Activated CD4-positive, CD25-positive, alpha-beta regulatory T cell (primary cell): ENCODE measurements around the gene LAP3.
A peak's percentile ranks its signal among the peaks of the same experiment; 100 is the strongest.
"Not testable (repeated sequence)": the region's sequence is repeated elsewhere in the genome, so short reads cannot be mapped to it uniquely, and the experiment has no call there.

ENCODE experiments used
- DNase-seq, 4 experiments: peaks; one replicate each; lab custom pipeline; 2025; lab: John Stamatoyannopoulos, UW

LAP3 gene

DNA sequence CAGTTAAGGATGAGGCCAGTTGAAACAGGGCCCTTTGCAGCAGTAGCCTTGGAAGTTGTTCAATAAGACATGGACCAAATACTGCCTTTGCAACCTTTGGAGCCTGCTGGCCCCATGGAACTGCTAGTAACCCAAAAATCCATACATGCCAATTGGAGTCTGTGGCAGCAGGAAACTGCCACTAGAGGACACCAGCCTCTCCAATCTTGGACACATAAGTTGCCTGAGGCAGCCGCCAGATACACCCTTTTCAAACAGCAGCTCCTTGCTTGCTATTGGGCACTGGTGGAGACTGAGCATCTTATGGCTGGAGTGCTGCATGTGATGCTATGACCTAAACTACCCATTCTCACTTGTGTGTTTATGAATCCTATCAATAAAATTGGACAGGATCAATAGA, 14.8 kb upstream of the LAP3 start:
- no peak for DNase-seq

DNA sequence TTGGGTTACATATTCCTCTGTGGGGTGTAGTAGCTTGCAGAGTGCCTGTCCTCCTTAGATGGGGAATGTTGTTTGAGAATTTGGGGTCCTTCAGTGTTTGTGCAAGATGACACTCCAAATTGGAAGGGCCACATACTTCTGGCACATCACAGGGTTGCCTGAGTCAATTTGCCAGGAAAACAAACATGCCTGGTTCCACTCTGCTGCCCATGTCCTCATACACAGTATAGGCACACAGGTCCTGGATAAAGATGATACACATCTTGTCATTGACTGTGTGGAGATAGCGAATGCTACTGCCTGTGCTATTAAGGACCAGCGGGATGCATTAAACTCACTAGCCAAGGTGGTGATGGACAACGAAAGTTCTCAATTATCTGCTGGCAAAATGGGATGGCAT, 11.2 kb upstream of the LAP3 start:
- no peak for DNase-seq

DNA sequence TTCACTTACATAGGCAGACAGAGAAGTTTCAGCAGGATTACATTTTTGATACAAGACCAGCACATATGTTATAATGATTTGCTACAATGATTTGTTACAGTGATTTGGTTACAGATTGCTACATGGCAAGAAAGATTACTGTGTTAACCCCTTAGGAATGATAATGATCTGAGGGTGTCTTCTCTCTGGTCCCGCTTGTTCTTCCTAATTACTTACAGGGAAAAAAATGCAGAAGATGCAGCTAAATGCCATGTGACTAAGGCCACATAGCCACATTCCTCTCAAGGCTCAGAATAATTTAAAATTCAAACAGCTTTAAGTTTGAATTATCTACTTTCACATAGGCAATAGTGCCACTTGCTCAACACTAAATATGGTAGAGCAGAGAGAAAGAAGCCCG, 9.7 kb upstream of the LAP3 start:
- no peak for DNase-seq

DNA sequence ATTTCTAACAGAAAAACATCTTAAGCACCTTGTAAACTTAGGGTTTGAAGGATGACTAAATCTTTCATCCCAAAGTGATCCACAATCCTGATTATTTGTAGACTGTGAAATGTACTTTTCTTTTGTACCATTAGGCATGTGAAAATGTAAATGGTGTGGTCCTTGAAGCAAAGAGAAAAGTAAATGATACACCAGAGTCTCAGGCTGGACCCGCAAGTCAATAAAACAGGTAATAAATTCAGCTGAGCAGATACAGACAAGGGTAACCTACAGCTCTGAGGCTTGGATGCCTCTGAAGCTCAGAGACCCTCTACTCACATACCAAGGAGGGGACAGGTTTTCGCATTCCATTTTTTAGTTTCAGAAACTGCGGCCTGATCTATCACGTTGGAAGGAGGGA, 2.8 kb upstream of the LAP3 start:
- DNase-seq, result no peak

DNA sequence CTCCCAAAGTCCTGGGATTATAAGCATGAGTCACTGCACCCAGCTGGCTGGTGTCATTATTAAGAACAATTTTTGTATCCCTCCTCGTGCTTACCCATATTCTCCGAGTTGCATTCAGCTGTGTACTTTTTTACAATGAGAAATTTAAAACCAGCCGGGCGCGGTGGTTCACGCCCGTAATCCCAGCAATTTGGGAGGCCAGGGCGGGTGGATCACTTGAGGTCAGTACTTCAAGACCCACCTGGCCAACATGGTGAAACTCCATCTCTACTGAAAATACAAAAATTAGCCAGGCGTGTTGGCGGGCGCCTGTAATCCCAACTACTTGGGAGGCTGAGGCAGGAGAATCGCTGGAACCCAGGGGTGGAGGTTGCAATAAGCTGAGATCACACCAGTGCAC, 1.8 kb upstream of the LAP3 start:
- not testable (repeated sequence) for DNase-seq

DNA sequence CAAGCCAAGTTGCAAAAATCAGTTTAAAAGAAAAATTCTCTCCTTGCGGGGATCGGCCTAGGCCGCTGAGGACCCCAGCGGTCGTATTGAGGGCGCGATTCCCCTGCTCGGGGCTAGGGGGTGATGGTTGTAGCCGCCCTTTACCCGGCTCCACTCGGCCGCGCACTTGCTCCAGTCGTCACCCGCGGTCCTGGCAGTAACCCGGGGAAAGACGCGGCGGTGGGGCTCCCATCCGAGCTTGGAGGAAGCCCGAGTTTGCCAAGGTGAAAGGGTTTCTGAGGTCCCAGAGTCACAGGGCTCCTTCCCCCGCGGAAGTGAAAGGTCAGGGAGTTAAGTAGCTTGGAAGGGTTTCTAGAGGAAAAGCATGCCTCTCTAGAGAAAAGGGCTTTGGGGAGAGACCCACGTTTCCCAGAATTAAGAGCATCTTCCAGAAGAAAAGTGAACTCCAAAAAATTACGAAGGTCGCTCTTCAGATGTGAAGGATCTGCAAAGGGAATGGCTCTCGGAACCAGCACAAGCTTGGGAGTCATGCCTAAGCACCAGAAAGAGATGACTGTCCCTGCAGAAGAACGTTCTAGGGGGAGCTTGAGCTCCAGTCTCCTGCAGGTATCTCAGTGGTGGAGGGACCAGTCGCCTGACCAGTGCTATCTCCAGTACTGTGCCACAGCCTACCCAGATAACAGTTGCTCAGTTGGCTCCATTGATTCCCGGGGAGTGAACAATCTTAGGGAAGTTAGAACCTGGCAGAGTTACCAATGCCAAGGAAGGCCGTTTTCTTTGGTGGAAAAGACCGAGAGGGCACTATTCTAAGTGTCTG, 875 bp downstream of the LAP3 start:
- DNase-seq, result peak; percentile 15 to 36 (median 26)

DNA sequence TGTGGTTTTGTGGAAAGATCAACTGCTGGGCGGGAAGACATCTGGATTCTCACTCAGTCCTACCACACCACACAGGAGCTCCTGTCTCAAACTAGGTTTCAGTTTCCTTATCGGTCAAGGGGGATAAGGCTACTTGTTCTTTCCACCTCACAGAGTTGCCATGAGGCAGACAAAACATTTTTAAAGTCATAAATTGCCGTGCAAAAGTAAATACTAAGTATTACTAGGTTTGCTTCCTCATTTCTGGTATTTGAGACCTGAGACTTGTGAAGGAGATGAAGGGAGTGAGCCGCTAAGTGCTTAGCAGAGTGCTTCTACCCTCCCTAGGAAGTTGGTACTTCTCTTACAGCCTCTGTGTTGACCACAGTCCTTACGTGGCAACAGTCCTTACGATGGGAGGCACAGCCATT, 1.5 kb downstream of the LAP3 start:
- DNase-seq, result no peak

DNA sequence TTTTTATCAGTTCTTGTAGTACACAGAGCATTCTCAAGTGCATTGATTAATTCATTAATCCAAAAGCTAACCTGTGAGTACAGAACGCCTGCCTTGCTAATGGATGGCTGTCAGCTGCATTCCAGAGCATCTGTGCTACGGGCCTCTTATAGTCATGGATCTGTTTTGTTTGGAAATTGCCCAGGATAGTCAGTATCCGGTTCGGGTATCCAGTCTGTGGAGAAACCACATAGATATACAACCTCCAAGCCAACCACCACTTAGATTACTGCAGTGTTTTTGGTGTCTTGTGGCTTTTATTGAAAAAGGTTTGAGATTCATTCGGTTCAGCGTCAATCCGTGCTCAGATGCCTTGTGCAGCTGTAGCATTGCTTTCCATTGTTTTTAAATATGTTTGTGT, 4.0 kb downstream of the LAP3 start:
- no peak for DNase-seq

DNA sequence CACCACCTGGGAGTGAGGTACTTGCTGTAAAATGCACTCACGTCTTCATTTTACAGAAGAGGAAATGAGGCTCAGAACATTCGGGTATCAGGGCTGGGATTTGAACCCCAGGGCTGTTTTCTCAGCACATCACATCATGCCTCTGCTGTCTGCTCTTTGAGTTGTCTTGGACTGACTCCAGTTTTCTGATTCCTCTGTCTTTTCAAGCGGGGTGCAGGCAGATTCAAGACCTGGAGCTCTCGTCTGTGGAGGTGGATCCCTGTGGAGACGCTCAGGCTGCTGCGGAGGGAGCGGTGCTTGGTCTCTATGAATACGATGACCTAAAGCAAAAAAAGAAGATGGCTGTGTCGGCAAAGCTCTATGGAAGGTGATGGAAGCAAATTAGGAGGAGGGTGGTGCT, 6.3 kb downstream of the LAP3 start:
- DNase-seq, result no peak

DNA sequence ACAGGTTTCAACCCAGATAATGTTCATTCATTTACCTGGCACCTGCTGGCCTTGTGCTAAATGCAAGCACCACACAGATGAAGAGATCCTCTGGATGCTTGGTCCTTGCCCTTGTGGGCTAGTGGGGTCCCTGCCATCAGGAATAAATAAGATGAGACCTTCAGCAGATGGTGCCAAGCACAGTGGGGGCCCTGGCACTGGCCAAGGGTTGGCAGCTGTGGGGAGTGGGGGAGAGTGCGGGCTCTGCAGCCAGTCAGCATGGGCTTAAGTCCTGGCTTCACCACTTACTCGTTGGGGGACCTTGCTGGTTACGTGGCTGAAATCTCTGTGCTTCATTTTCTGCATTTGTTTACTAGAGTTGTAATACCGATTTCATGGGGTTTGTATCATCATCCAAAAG, 6.9 kb downstream of the LAP3 start:
- no peak for DNase-seq

DNA sequence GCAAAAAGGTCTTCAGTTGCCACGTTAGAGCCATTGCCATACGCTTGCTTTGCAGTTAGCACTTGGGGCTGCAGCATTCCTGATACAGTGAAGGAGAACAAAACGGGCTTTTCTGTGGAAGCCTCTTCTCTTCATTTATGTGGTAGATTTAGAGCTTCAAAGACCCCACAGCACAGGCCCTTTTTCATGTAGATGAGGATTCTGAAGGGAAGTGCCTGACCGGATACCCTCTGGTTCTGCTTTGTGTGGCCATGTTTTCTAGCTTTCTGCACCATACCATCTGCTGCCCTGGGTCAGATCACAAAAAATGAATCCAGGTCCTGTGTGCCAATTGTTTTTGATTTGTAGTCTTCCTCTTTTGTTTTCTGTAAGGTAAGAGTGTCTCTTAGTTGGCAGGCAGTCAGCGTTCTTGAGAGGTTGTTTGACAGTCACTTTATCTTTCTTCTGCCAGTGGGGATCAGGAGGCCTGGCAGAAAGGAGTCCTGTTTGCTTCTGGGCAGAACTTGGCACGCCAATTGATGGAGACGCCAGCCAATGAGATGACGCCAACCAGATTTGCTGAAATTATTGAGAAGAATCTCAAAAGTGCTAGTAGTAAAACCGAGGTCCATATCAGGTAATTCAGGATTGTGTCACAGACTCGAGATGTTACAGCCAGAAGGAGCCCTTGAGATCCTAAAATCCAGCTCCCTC, 7.7 kb downstream of the LAP3 start:
- no peak for DNase-seq

DNA sequence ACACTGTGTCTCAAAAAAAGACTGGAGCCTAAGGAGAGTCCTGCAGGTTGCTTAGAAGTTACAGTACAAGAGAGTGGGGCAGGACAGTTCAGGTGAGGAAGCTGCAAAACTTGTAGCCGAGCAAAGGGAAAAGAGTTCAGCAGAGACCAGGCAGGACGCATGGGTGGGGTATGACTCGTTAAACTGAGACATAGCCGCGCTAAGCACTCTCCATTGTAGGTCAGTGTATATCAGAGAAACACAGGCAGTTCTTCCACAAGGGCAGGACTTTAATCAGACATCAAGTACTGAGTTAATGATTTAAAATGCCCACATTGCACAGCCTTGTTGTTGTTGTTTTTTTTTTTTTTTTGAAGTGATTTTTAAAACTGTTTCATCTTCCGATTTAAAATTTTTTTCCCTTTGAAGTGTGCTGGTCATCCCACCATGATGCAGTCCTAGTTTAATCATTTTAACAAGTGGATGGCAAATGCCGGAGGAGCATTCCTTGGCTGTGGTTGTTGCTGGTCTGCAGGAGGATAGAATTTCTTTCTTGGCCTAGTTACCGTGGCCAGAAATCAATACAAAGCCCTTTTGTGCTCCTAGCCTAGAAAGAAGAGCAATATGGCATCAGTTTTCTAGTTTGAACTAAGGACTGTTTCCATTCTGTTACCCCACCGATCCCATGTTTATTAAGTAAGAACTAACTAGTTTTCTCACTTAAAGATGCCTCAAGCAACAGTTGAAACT, 10.3 kb downstream of the LAP3 start:
- DNase-seq, result no peak

DNA sequence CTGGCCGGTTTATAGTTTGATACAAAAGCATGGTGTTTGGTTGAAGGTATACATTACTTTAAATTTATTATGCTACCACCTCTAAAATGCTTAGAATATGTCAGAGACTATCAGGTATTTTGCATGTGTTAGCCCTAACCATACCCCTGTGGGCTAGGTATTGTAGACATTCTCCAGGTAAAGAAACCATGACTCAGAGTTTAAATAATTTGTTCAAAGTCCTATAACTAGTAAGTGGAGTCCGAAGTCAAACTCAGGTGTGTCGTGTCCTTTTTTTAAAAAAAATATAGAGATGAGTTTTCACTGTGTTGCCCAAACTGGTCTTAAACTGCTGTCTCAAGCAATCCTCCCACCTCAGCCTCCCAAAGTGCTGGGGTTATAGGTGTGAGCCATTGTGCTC, 12.4 kb downstream of the LAP3 start:
- DNase-seq, result no peak

DNA sequence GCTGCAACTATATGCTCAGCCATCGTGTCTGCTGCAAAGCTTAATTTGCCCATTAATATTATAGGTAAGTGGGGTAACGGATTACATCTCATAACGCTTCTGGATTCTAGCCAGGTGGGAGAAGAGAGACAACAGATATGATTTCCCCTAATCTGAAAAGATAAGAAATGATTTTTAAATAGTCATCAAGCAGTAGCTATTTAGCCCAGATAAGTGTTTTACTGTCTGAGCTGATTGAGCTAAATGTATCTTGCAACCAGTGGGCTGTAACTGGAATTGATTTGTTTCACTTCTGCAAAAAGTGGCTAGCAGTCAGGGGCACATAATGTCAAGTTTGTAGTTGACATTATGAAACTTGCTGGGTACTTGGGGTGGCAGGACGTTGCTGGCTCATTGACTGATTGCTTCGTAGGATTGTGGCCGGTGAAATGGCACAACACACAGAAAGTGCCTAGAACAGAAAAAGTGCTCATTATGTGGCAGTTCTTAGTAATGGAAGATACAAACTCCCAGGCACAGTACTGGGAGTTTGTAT, 18.5 kb downstream of the LAP3 start:
- DNase-seq, result no peak

DNA sequence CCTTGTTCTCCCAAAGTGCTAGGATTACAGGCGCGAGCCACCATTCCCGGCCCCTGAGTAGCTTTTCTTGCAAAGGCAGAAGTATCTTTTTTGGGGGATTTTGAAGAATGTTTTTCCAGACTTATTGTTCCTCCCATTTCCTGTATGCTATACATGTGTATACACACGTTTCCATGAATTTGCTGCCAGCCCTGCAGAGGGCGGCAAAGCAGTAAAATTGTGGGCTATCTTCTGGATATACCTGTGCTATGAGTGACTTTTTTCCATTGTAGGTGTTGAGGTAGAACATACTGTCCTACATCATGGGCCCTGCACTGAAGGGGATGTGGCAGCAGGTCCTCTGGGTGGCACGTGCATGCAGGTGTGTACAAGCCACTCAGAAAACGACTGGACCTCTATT, 20.5 kb downstream of the LAP3 start:
- no peak for DNase-seq

DNA sequence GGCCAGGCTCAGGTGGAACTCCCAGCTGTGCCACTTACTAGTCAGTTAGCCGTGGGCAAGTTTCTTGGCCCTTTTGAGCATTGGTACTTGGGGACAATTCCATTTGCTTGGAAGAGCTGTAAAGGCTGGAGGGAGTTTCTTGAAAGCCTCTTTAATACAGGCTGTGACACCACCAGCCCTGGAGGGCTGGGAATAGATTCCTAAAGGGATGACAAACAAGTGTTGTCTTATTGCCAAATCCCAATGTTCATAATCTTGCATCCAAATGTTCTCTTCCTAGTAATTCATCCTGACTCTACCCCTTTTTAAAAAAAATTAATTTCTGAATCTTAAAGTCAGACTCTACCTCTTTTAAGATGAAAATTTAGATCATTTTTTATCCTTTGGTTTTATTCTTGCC, 22.8 kb downstream of the LAP3 start:
- no peak for DNase-seq

DNA sequence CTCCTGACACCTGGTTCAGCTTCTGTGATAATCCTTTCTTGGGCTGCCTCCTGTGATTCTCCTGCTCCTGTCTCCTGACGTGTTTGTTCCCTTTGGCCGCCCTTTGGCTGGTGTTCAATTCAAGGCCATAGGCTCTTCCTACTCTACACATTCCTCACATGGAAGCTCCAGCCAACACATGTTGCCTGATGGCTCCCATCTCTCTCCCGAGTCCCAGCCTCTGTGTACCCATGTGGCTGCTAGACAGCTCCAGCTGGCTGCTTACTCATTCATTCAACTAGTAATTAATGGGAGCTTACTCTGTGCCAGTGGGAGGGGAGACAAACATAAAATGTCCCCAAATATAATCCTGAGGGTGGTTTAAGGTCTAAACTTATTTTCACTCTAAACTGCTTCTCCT, 28.2 kb downstream of the LAP3 start:
- no peak for DNase-seq

DNA sequence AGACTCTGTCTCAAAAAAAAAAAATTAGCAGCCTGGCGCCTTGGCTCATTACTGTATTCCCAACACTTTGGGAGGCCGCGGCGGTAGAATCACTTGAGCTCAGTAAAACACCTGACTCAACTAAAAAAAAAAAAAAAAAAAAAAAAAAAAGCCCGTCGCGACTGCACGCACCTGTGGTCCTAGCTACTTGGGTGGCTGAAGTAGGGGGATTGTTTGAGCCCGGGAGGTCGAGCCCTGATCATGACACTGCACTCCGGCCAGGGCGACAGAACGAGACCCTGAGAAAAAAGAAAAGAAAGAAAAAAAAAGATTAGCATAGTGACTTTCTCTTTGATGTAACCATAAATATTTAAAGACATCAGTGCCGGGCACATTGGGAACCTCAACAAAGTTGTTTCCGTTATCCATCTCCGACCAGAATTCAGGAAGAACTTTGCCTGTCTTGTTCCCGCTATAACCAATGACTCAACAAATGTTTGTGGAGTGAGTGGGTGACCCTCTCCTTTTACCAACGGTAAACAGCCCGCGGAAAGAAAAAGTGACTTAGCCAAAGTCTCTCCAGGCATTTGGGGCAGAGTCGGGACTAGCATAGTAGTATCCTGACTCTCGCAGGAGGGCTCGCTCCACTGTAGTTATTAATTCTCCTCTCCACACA, 36.9 kb downstream of the LAP3 start:
- DNase-seq, result peak in 3 of 4 experiments; percentile 15 to 31 (median 26)

DNA sequence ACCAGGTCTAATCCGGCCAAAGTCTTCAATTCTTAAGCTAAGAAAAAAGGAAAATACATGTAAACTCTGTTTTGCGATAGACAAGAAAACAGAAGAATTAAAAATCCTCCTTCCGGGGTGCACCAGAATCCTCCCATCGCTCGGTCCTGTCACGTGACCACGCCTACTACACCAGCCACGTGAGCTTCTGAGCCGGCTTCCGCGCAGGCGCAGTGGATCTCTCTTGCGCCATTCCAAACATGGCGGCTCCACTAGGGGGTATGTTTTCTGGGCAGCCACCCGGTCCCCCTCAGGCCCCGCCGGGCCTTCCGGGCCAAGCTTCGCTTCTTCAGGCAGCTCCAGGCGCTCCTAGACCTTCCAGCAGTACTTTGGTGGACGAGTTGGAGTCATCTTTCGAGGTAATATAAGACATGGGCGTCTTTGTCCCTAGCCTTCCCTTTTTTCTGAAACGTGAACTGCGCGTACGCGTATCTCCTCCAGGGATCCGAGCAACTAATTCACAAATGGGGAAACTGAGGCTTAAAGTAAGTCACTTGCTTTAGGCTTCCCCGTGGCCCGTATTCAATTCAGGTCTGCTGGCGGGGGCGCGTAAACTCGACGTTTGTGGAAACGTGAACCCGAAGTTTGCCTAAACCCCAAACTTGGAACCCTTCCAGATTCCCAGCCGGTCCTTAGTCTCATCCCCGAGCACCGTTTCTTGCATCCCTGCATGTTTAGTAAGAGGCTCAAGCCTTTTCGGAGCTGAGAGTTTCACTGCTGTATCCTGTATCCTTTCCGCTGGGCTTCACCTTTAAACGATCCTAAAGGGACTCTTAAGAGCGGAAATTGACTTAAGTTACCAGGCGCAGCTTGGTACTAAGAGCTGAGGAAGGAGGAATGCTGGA, 37.7 kb downstream of the LAP3 start, which contains the start of gene MED28:
TSS of gene MED28 (plus strand) at position 226 of the 884 bp plus-strand sequence. CDS start at position 240, 14 bp downstream.
- DNase-seq, result peak; percentile 88 to 90 (median 89)

DNA sequence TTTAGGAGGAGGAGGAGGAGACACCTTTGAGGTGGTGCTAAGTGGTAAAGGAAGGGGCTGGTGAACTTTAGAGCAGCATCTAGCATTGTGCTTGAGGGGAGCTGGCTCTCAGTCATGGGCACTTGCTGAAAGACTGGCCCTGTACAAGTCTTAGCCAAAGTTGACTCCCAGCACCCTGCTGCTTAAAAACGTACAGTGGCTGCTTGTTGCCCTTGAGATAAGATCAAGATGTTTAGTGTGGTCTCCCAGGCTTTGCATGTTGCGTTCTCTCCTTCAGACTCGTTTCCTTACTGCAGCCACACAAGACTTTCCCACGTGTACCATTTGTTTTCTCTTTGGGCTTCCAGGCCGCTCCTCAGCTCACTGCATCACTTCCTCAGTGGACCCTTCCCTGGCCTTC, 39.3 kb downstream of the LAP3 start:
- no peak for DNase-seq

DNA sequence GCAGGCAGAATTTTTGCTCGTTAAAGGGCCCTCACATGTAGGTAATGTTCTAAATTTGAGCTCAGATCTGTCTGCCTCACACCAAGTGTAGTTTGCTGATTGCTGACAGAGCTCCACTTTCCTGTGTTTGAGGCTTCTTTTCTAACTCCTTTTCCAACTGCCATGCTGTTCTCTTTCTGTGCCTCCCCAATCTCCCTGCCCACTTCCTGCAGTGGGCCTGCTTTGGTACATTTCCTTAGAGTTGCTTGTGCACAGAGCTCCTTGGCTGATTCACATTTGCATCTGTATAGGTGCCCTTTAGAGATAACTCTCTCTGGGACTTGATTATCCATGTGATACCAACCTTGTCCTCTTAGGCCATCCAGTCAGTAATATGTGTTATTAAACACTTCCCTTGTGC, 41.9 kb downstream of the LAP3 start:
- DNase-seq, result no peak
